Hepatocyte (in vitro differentiated cells): Measurements from ENCODE around the gene IKZF4. TPM values are rescaled to one million over a fixed set of nuclear protein-coding genes. Genes with fewer than 3 reads are reported as not detected.
"Not testable (repeated sequence)": the region's sequence is repeated elsewhere in the genome, so short reads cannot be mapped to it uniquely, and the experiment has no call there.

ENCODE experiments used
- DNase-seq: peaks from one replicate; pipeline ENCODE4 v3.0.0-alpha.2; 2016; ENCODE audit warnings: low spot score
- H2AFZ ChIP-seq: fragments of 200-600 bp; sonication (generic); 2 replicates; pipeline ENCODE4 v1.6.0; 2016; ENCODE audit warnings: antibody characterized with exemption, mild to moderate bottlenecking
- H3K27ac ChIP-seq: fragments of 200-600 bp; sonication (generic); 2 replicates; pipeline ENCODE4 v1.5.1; 2016; ENCODE audit warnings: mild to moderate bottlenecking
- H3K27me3 ChIP-seq: fragments of 200-600 bp; sonication (generic); 2 replicates; pipeline ENCODE4 v1.6.1; 2016
- H3K36me3 ChIP-seq: fragments of 200-600 bp; sonication (generic); replicated peaks from 2 replicates; pipeline ENCODE4 v1.5.1; 2016; ENCODE audit warnings: low read depth; ENCODE audit not compliant: insufficient read depth
- H3K4me1 ChIP-seq: fragments of 200-600 bp; sonication (generic); 2 replicates; pipeline ENCODE4 v1.5.1; 2016; ENCODE audit warnings: mild to moderate bottlenecking, moderate library complexity; ENCODE audit not compliant: insufficient read depth
- H3K4me2 ChIP-seq: fragments of 200-600 bp; sonication (generic); 2 replicates; pipeline ENCODE4 v1.6.0; 2016
- H3K4me3 ChIP-seq: fragments of 200-600 bp; sonication (generic); 2 replicates; pipeline ENCODE4 v1.5.1; 2016; ENCODE audit warnings: mild to moderate bottlenecking
- H3K79me2 ChIP-seq: fragments of 200-600 bp; sonication (generic); 2 replicates; pipeline ENCODE4 v1.6.0; 2017; ENCODE audit warnings: mild to moderate bottlenecking
- H3K9me2 ChIP-seq: fragments of 200-600 bp; sonication (generic); replicated peaks from 2 replicates; pipeline ENCODE4 v1.6.0; 2017; ENCODE audit warnings: mild to moderate bottlenecking; ENCODE audit not compliant: insufficient read depth
- H3K9me3 ChIP-seq: fragments of 200-600 bp; sonication (generic); 2 replicates; pipeline ENCODE4 v1.5.1; 2016; ENCODE audit warnings: low read depth, mild to moderate bottlenecking
- H4K20me1 ChIP-seq: fragments of 200-600 bp; sonication (generic); 2 replicates; pipeline ENCODE4 v1.6.0; 2016; ENCODE audit warnings: mild to moderate bottlenecking; ENCODE audit not compliant: insufficient read depth, poor library complexity, severe bottlenecking
- EZH2 ChIP-seq: fragments of 200-600 bp; sonication (generic); IDR thresholded peaks from 2 replicates; pipeline ENCODE4 v1.6.1; 2016; ENCODE audit warnings: antibody characterized with exemption, mild to moderate bottlenecking, borderline replicate concordance
- EZH2phosphoT487 ChIP-seq: fragments of 200-600 bp; sonication (generic); IDR thresholded peaks from one replicate; pipeline ENCODE4 v1.6.1; 2018; ENCODE audit warnings: antibody characterized with exemption, mild to moderate bottlenecking, low read depth, moderate library complexity; ENCODE audit not compliant: unreplicated experiment, severe bottlenecking
- WGBS: methylation state at CpG from one replicate; pipeline ENCODE4 v1.1.6; 2016; ENCODE audit warnings: low lambda C conversion rate; ENCODE audit errors: missing lambda C conversion rate; 5-methylcytosine and 5-hydroxymethylcytosine counted together
- polyA plus RNA-seq: library from polyadenylated mRNA; unstranded; fragments of >200 nt; fragmentation: Nextera tagmentation; extraction: Ambion mirVana; gene quantifications from 2 replicates; pipeline ENCODE4 v1.2.1, GENCODE V29; 2016
- total RNA-seq: library from RNA; depleted of rRNA; stranded (reverse); fragments of >200 nt; gene quantifications from 2 replicates; pipeline ENCODE4 v1.2.3, GENCODE V29; 2014
- TF ChIP-seq, protein P1 (sequence below): fragments of 200-600 bp; sonication (generic); IDR thresholded peaks from 2 replicates; pipeline ENCODE4 v1.5.1; 2016; ENCODE audit warnings: antibody characterized with exemption, mild to moderate bottlenecking; ENCODE audit not compliant: poor library complexity

The IKZF4 gene
- total and polyA plus RNA-seq, 2 experiments from 2014 or later, result 1.6 to 5.3 TPM

GRCh38 chr12:55978393-55978792, 42.5 kb upstream of the IKZF4 start:
- H2AFZ ChIP-seq, result no peak overlapping the region
- no peak overlapping the region for H3K27ac ChIP-seq
- DNase-seq, result no peak
- H3K27me3 ChIP-seq, result no peaks in the 10 kb centered on the region
- H3K9me2 ChIP-seq, result no peaks in the 10 kb centered on the region
- TF ChIP-seq EZH2 (no peak), EZH2phosphoT487 (no peak)
- TF ChIP-seq, protein P1, sequence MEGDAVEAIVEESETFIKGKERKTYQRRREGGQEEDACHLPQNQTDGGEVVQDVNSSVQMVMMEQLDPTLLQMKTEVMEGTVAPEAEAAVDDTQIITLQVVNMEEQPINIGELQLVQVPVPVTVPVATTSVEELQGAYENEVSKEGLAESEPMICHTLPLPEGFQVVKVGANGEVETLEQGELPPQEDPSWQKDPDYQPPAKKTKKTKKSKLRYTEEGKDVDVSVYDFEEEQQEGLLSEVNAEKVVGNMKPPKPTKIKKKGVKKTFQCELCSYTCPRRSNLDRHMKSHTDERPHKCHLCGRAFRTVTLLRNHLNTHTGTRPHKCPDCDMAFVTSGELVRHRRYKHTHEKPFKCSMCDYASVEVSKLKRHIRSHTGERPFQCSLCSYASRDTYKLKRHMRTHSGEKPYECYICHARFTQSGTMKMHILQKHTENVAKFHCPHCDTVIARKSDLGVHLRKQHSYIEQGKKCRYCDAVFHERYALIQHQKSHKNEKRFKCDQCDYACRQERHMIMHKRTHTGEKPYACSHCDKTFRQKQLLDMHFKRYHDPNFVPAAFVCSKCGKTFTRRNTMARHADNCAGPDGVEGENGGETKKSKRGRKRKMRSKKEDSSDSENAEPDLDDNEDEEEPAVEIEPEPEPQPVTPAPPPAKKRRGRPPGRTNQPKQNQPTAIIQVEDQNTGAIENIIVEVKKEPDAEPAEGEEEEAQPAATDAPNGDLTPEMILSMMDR, result no peak
- no peaks in the 10 kb centered on the region for H3K36me3 ChIP-seq
- H3K4me2 ChIP-seq, result no peak overlapping the region
- no peak overlapping the region for H3K4me3 ChIP-seq
- peaks cover 13% of the 10 kb centered on the region for H3K4me1 ChIP-seq
- WGBS, result 99% methylated on average over 7 of the region's 7 CpGs
- peaks cover 46% of the 10 kb centered on the region for H4K20me1 ChIP-seq
- no peaks in the 10 kb centered on the region for H3K9me3 ChIP-seq
- peaks cover 88% of the 10 kb centered on the region for H3K79me2 ChIP-seq

- Histone ChIP-seq H2AFZ (no peak overlapping the region), H4K20me1 (peaks cover 46% of the 10 kb centered on the region), H3K27ac (no peak overlapping the region), H3K79me2 (peaks cover 92% of the 10 kb centered on the region), H3K9me2 (no peaks in the 10 kb centered on the region), H3K4me3 (no peak overlapping the region), H3K27me3 (no peaks in the 10 kb centered on the region), H3K4me1 (peaks cover 13% of the 10 kb centered on the region), H3K4me2 (no peak overlapping the region), H3K36me3 (no peaks in the 10 kb centered on the region), H3K9me3 (no peaks in the 10 kb centered on the region)
- no peak for TF ChIP-seq EZH2phosphoT487
- TF ChIP-seq, protein P1, result no peak
- TF ChIP-seq EZH2, result no peak
- WGBS, result 90% methylated on average over 3 of the region's 3 CpGs
- no peak for DNase-seq
Measured at GRCh38 chr12:55979069-55979468, 41.8 kb upstream of the IKZF4 start.

GRCh38 chr12:55981882-55982281, 39.0 kb upstream of the IKZF4 start:
- not testable (repeated sequence) for H3K4me3 ChIP-seq, H3K27ac ChIP-seq, H3K27me3 ChIP-seq, H3K36me3 ChIP-seq, H3K9me3 ChIP-seq, DNase-seq, H3K9me2 ChIP-seq, H3K4me1 ChIP-seq, H3K4me2 ChIP-seq, H2AFZ ChIP-seq
- H3K79me2 ChIP-seq, result peaks cover 80% of the 10 kb centered on the region
- H4K20me1 ChIP-seq, result peaks cover 32% of the 10 kb centered on the region
- WGBS, result 77% methylated on average over 5 of the region's 5 CpGs

GRCh38 chr12:55982319-55982936, 38.4 kb upstream of the IKZF4 start:
- Histone ChIP-seq H3K4me3 (no peak overlapping the region), H3K79me2 (peaks cover 75% of the 10 kb centered on the region), H3K9me2 (no peaks in the 10 kb centered on the region), H3K9me3 (no peaks in the 10 kb centered on the region), H3K4me1 (no peaks in the 10 kb centered on the region), H2AFZ (no peak overlapping the region), H3K4me2 (no peak overlapping the region), H3K27ac (no peak overlapping the region), H4K20me1 (peaks cover 27% of the 10 kb centered on the region), H3K36me3 (no peaks in the 10 kb centered on the region), H3K27me3 (no peaks in the 10 kb centered on the region)
- 92% methylated on average over 3 of the region's 3 CpGs for WGBS
- TF ChIP-seq, protein P1, result no peak
- TF ChIP-seq EZH2 (no peak), EZH2phosphoT487 (no peak)
- no peak for DNase-seq
